ENCODE data around the gene PEX5.

DNA sequence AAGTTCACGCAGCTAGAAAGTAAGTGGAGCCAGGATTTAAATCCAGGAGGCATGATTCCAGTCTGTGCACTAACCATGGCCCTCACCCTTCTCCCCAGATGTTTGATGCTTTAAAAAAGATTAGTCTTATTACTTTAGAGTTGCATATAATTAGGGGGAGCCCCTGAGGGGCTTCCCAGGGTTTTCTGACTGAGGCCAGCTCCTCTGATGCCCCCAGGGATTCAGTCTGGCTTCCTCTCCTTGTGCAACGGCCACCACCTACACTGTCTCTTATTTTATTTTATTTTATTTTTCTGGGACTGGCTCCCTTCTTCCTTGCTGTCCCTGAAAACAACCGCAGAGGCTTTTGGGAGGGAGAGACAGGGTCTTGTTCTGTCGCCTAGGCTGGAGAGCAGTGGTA lies 36.7 kb upstream of the PEX5 start:
- TF ChIP-seq, protein P1, sequence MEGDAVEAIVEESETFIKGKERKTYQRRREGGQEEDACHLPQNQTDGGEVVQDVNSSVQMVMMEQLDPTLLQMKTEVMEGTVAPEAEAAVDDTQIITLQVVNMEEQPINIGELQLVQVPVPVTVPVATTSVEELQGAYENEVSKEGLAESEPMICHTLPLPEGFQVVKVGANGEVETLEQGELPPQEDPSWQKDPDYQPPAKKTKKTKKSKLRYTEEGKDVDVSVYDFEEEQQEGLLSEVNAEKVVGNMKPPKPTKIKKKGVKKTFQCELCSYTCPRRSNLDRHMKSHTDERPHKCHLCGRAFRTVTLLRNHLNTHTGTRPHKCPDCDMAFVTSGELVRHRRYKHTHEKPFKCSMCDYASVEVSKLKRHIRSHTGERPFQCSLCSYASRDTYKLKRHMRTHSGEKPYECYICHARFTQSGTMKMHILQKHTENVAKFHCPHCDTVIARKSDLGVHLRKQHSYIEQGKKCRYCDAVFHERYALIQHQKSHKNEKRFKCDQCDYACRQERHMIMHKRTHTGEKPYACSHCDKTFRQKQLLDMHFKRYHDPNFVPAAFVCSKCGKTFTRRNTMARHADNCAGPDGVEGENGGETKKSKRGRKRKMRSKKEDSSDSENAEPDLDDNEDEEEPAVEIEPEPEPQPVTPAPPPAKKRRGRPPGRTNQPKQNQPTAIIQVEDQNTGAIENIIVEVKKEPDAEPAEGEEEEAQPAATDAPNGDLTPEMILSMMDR (IDR thresholded peaks at IDR 0.05) = no peak
- TF ChIP-seq EP300 (IDR thresholded peaks at IDR 0.05) (no peak), POLR2A (IDR thresholded peaks at IDR 0.05; ENCODE audit: low read depth) (no peak)
